GM12878 (cell line): Measurements from ENCODE around the gene ZNF629. TPM values are rescaled to one million over a fixed set of nuclear protein-coding genes. Genes with fewer than 3 reads are reported as not detected.
A peak's percentile ranks its signal among the peaks of the same experiment; 100 is the strongest.

Source experiments
- ATAC-seq: fragments of 200-7000 bp; cut with Tn5 transposase; 3 replicates; pipeline ENCODE4 v1.9.1; 2020; ENCODE audit warnings: mild to moderate bottlenecking, moderate library complexity
- BruUV-seq: library from RNA; stranded (reverse); fragments of 400-500 nt; replicated peaks from 2 replicates; lab custom pipeline; 2021; lab: Mats Ljungman, UMichigan
- CTCF ChIA-PET: fragments of 300-600 bp; sonication (Branson Sonifier 250); formaldehyde crosslinking; extraction: SDS; loops from one replicate; lab custom pipeline; 2021; ENCODE audit warnings: inconsistent platforms; lab: Yijun Ruan, JAX
- POLR2A ChIA-PET: fragments of 350-600 bp; formaldehyde crosslinking; extraction: SDS; loops from one replicate; lab custom pipeline; 2021; ENCODE audit warnings: inconsistent platforms; lab: Charles Lee
- RAD21 ChIA-PET: fragments of 300-600 bp; sonication (Branson Sonifier 250); formaldehyde crosslinking; loops from one replicate; lab custom pipeline; 2023; ENCODE audit warnings: antibody characterized with exemption; ENCODE audit not compliant: unreplicated experiment; lab: Charles Lee
- SMC1A ChIA-PET: fragments of 300-600 bp; sonication (Branson Sonifier 250); formaldehyde crosslinking; loops from one replicate; lab custom pipeline; 2023; ENCODE audit not compliant: unreplicated experiment, uncharacterized antibody; lab: Charles Lee
- DNase-seq: peaks from one replicate; pipeline ENCODE4 v3.0.0-alpha.2; 2011; ENCODE audit warnings: low read depth, low spot score
- FAIRE-seq: peaks from 3 replicates; lab custom pipeline; 2011; peaks lifted over from hg19 to GRCh38; lab: Jason Lieb, UNC
- H2AFZ ChIP-seq: 2 replicates; pipeline ENCODE4 v1.6.0; 2011; ENCODE audit warnings: low read depth, low read length, control low read depth; ENCODE audit not compliant: control insufficient read depth
- H3K27ac ChIP-seq: 2 replicates; pipeline ENCODE4 v1.5.1; 2011; ENCODE audit warnings: control low read depth; ENCODE audit not compliant: control insufficient read depth, insufficient read depth
- H3K27me3 ChIP-seq, 2 experiments: replicated peaks in 1 of 2; 2 replicates each; pipeline versions ENCODE4 v1.6.0 to v1.6.1; 2011; ENCODE audit warnings: low read length in 1 of 2; ENCODE audit not compliant: control insufficient read depth in 2 of 2, insufficient read depth in 2 of 2
- H3K36me3 ChIP-seq, 2 experiments: 2 replicates each; pipeline ENCODE4 v1.5.1; 2011; ENCODE audit warnings: low read length in 1 of 2; ENCODE audit not compliant: control insufficient read depth in 2 of 2, insufficient read depth in 2 of 2
- H3K4me1 ChIP-seq: 2 replicates; pipeline ENCODE4 v1.6.1; 2011; ENCODE audit warnings: mild to moderate bottlenecking, low read length, moderate library complexity, mixed read lengths; ENCODE audit not compliant: control insufficient read depth, insufficient read depth
- H3K4me2 ChIP-seq: 2 replicates; pipeline ENCODE4 v1.6.0; 2011; ENCODE audit warnings: control low read depth; ENCODE audit not compliant: control insufficient read depth, insufficient read depth
- H3K4me3 ChIP-seq: fragments of 200-600 bp; sonication (generic); 2 replicates; pipeline ENCODE4 v1.5.1; 2016
- H3K79me2 ChIP-seq: 2 replicates; pipeline ENCODE4 v1.6.0; 2011; ENCODE audit warnings: low read length; ENCODE audit not compliant: control insufficient read depth, insufficient read depth
- H3K9ac ChIP-seq: 2 replicates; pipeline ENCODE4 v1.8.0; 2011; ENCODE audit warnings: low read length, control low read depth, mixed read lengths; ENCODE audit not compliant: control insufficient read depth, insufficient read depth
- H3K9me3 ChIP-seq: replicated peaks from 3 replicates; pipeline ENCODE4 v1.5.1; 2011; ENCODE audit warnings: mild to moderate bottlenecking, low read length; ENCODE audit not compliant: control insufficient read depth, insufficient read depth
- H4K20me1 ChIP-seq: 2 replicates; pipeline ENCODE4 v1.6.0; 2011; ENCODE audit not compliant: control insufficient read depth, insufficient read depth
- BCLAF1 ChIP-seq: fragments of 450-650 bp; IDR thresholded peaks from 2 replicates; pipeline ENCODE4 v1.6.1; 2017; ENCODE audit warnings: antibody characterized with exemption, mild to moderate bottlenecking, moderate library complexity
- EGR1 ChIP-seq, 2 experiments: IDR thresholded peaks; 1 replicate in 1 of 2; 2 replicates in 1 of 2; pipeline ENCODE4 v1.6.1; 2011 to 2012; ENCODE audit warnings: low read depth in 2 of 2, low read length in 2 of 2, borderline replicate concordance in 1 of 2, mild to moderate bottlenecking in 1 of 2, moderate library complexity in 1 of 2
- GATAD2B ChIP-seq: fragments of 450-650 bp; conservative IDR thresholded peaks from 2 replicates; pipeline ENCODE4 v1.6.1; 2017; ENCODE audit warnings: low read depth, mild to moderate bottlenecking, moderate library complexity
- HCFC1 ChIP-seq: fragments of 150-350 bp; IDR thresholded peaks from 2 replicates; pipeline ENCODE4 v1.6.1; 2014; ENCODE audit warnings: low read length
- HDAC6 ChIP-seq: fragments of 200-600 bp; sonication (generic); IDR thresholded peaks from one replicate; pipeline ENCODE4 v1.8.0; 2017; ENCODE audit warnings: antibody characterized with exemption; ENCODE audit not compliant: unreplicated experiment
- MAX ChIP-seq: IDR thresholded peaks from 2 replicates; pipeline ENCODE4 v1.6.1; 2012; ENCODE audit warnings: low read depth, low read length, improper control_type of control experiment
- MXI1 ChIP-seq: fragments of 150-350 bp; IDR thresholded peaks from 2 replicates; pipeline ENCODE4 v1.6.1; 2011; ENCODE audit warnings: low read depth, mild to moderate bottlenecking, inconsistent platforms, low read length, improper control_type of control experiment
- NR2F1 ChIP-seq: fragments of 450-650 bp; conservative IDR thresholded peaks from 2 replicates; pipeline ENCODE4 v1.6.1; 2017; ENCODE audit warnings: mild to moderate bottlenecking
- POLR2A ChIP-seq: IDR thresholded peaks from 2 replicates; pipeline ENCODE4 v1.6.1; 2011; ENCODE audit warnings: low read depth, mild to moderate bottlenecking, low read length
- SIN3A ChIP-seq: IDR thresholded peaks from 2 replicates; pipeline ENCODE4 v1.6.1; 2012; ENCODE audit warnings: low read depth, low read length, improper control_type of control experiment
- SMAD5 ChIP-seq: IDR thresholded peaks from 2 replicates; pipeline ENCODE4 v1.6.1; 2016; ENCODE audit warnings: antibody characterized with exemption, low read depth
- SP1 ChIP-seq: IDR thresholded peaks from one replicate; pipeline ENCODE4 v1.6.1; 2011; ENCODE audit warnings: low read depth, low read length
- ZBED1 ChIP-seq: IDR thresholded peaks from 2 replicates; pipeline ENCODE4 v1.6.1; 2016; ENCODE audit warnings: borderline replicate concordance
- ZNF687 ChIP-seq: fragments of 450-650 bp; IDR thresholded peaks from 2 replicates; pipeline ENCODE4 v1.6.1; 2017; ENCODE audit warnings: mild to moderate bottlenecking, moderate library complexity
- WGBS: methylation state at CpG from one replicate; pipeline ENCODE4 v1.1.6; 2016; ENCODE audit warnings: low lambda C conversion rate; ENCODE audit not compliant: insufficient replicate concordance, insufficient coverage; ENCODE audit errors: missing lambda C conversion rate; 5-methylcytosine and 5-hydroxymethylcytosine counted together
- in situ Hi-C: fragments of 300-500 bp; cut with MboI; formaldehyde crosslinking; loops from 9 replicates; pipeline ENCODE4 v1.14.3; 2018; ENCODE audit warnings: mixed read lengths
- intact Hi-C: fragments of 100-400 bp; cut with micrococcal nuclease; formaldehyde crosslinking; loops from one replicate; pipeline ENCODE4 v1.14.2; 2022; ENCODE audit not compliant: unreplicated experiment
- polyA plus RNA-seq, 11 experiments: library from polyadenylated mRNA; depleted of rRNA in 4 of 11; unstranded in 6 of 11; stranded (reverse) in 5 of 11; fragments of >200 nt; fragmentation: Nextera tagmentation in 4 of 11; fragmentation: Illumina TruSeq in 1 of 11; extraction: Ambion mirVana in 4 of 11; extraction: Trizol in 1 of 11; gene quantifications; 1 replicate in 1 of 11; 2 replicates in 10 of 11; pipeline versions ENCODE4 v1.2.1 to v1.2.3, GENCODE V29; 2011 to 2016; ENCODE audit warnings: inconsistent platforms in 2 of 11, missing spikeins in 2 of 11, low read depth in 1 of 11
- total RNA-seq, 4 experiments: library from RNA; depleted of rRNA in 3 of 4; stranded (reverse); fragments of >200 nt in 3 of 4; fragmentation: Illumina TruSeq in 1 of 4; extraction: Trizol in 1 of 4; gene quantifications; 2 replicates each; pipeline versions ENCODE4 v1.2.1 to v1.2.3, GENCODE V29; 2013 to 2021

ZNF629 gene
- total and polyA plus RNA-seq, 10 of the 15 experiments (the other 5 are each of a cell fraction or from before 2014, with no cell fraction given), result 0.02 to 0.69 (median 0.40) TPM

- ATAC-seq (peak; percentile 91), DNase-seq (no peak), FAIRE-seq (peak; percentile 78)
- H3K9me3 ChIP-seq, result no peaks in the 10 kb centered on the region
- SMC1A ChIA-PET, result no interaction called here
- RAD21 ChIA-PET, result interaction anchor here (1.3 kb wide), 1 partner anchor 69 kb away, joined by 3 read pairs; no protein-coding TSS in a partner anchor
- intact Hi-C loops, result loop anchor here (2.0 kb wide), 1 partner anchor 147 kb away; the partner anchor contains the start of gene FBXL19
- H2AFZ ChIP-seq, result peak overlapping the region; percentile 54
- peak overlapping the region; percentile 87 for H3K4me2 ChIP-seq
- in situ Hi-C loops, result no loop called here
- H4K20me1 ChIP-seq, result no peaks in the 10 kb centered on the region
- H3K9ac ChIP-seq, result peak overlapping the region; percentile 84
- POLR2A ChIA-PET, result interaction anchor here (0.6 to 1.9 kb wide), 4 partner anchors 13 to 70 kb away, joined by 3 to 7 read pairs (median 3); partner anchors contain the start of gene PHKG2
- H3K27me3 ChIP-seq, result no peaks in the 10 kb centered on the region
- BruUV-seq, result no TSS peak
- CTCF ChIA-PET, result interaction anchor here (1.1 kb wide), 1 partner anchor 39 kb away, joined by 3 read pairs; no protein-coding TSS in a partner anchor
- H3K4me3 ChIP-seq, result peak overlapping the region; percentile 78
- H3K27ac ChIP-seq, result peak overlapping the region; percentile 69
- 3% methylated on average over 79 of the region's 81 CpGs for WGBS
- H3K79me2 ChIP-seq, result peaks cover 2% of the 10 kb centered on the region; the same call in 1 of the 2 replicates
- no peaks in the 10 kb centered on the region for H3K4me1 ChIP-seq
- H3K36me3 ChIP-seq, result peaks cover under 1 to 13% of the 10 kb centered on the region in 2 experiments; a peak in 3 of 4 replicates
- TF ChIP-seq GATAD2B (peak; percentile 34; the same call in 1 of the 2 replicates), MXI1 (peak; percentile 65; the same call in 1 of the 2 replicates), SIN3A (peak; percentile 37; the same call in 1 of the 2 replicates), HDAC6 (peak; percentile 89), SMAD5 (peak; percentile 46; the same call in 1 of the 2 replicates), BCLAF1 (no peak), HCFC1 (peak; percentile 88), EGR1 (IDR thresholded peaks at IDR 0.05; ENCODE audit: borderline replicate concordance in 1 of 2, low read depth in 2 of 2, low read length in 2 of 2) (peak in 1 of 2 experiments; percentile 6; a peak in 1 of 3 replicates), NR2F1 (peak; percentile 65), ZBED1 (peak; percentile 50; the same call in 1 of the 2 replicates), MAX (peak; percentile 61), POLR2A (peak; percentile 86), ZNF687 (0 out of 2 replicates have a peak, but pooled peaks have one; percentile 36), SP1 (no peak)
Measured at GRCh38 chr16:30775392-30776188, 11.4 kb downstream of the ZNF629 start.
